Panc1 (cell line): Measurements from ENCODE around the gene CD300A. TPM values are rescaled to one million over a fixed set of nuclear protein-coding genes. Genes with fewer than 3 reads are reported as not detected.

Experiments used
- ATAC-seq: fragments of 200-7000 bp; cut with Tn5 transposase; 2 replicates; pipeline ENCODE4 v1.9.1; 2020; ENCODE audit warnings: mild to moderate bottlenecking, moderate library complexity
- BruUV-seq: library from RNA; stranded (reverse); fragments of 400-500 nt; replicated peaks from 2 replicates; lab custom pipeline; 2021; lab: Mats Ljungman, UMichigan
- CTCF ChIA-PET: fragments of 300-600 bp; sonication (Branson Sonifier 250); formaldehyde crosslinking; loops from one replicate; lab custom pipeline; 2022; ENCODE audit warnings: antibody characterized with exemption; lab: Charles Lee
- POLR2A ChIA-PET: fragments of 300-600 bp; sonication (Branson Sonifier 250); formaldehyde crosslinking; loops from one replicate; lab custom pipeline; 2022; ENCODE audit warnings: antibody characterized with exemption; lab: Charles Lee
- DNase-seq: peaks from one replicate; pipeline ENCODE4 v3.0.0-alpha.2; 2010; ENCODE audit warnings: low read depth, low spot score
- H3K27ac ChIP-seq: 2 replicates; pipeline ENCODE4 v1.5.1; 2011; ENCODE audit warnings: mild to moderate bottlenecking, low read length, inconsistent platforms
- H3K27me3 ChIP-seq: fragments of 200-500 bp; sonication (Bioruptor generic); 2 replicates; pipeline ENCODE4 v1.6.0; 2014; ENCODE audit warnings: low read length, inconsistent platforms; ENCODE audit not compliant: control insufficient read depth, insufficient read depth
- H3K36me3 ChIP-seq: fragments of 200-500 bp; sonication (Bioruptor generic); 2 replicates; pipeline ENCODE4 v1.5.1; 2014; ENCODE audit warnings: inconsistent platforms, mild to moderate bottlenecking, low read length, moderate library complexity; ENCODE audit not compliant: control insufficient read depth, insufficient read depth
- H3K4me1 ChIP-seq: 2 replicates; pipeline ENCODE4 v1.5.1; 2011; ENCODE audit warnings: inconsistent platforms, mild to moderate bottlenecking, low read length, moderate library complexity; ENCODE audit not compliant: control insufficient read depth, insufficient read depth
- H3K4me3 ChIP-seq, 2 experiments: 2 replicates each; pipeline ENCODE4 v1.5.1; 2011 to 2012; ENCODE audit warnings: low read depth in 2 of 2, low read length in 2 of 2, mild to moderate bottlenecking in 2 of 2, inconsistent platforms in 1 of 2, moderate library complexity in 1 of 2
- H3K9me3 ChIP-seq: fragments of 200-500 bp; sonication (Bioruptor generic); 2 replicates; pipeline ENCODE4 v1.5.1; 2014; ENCODE audit warnings: low read depth, mild to moderate bottlenecking, inconsistent platforms, low read length, moderate library complexity; ENCODE audit not compliant: control insufficient read depth, insufficient read depth
- CTCF ChIP-seq: fragments of 450-650 bp; IDR thresholded peaks from 2 replicates; pipeline ENCODE4 v1.5.1; 2017; ENCODE audit warnings: mild to moderate bottlenecking
- POLR2AphosphoS5 ChIP-seq: IDR thresholded peaks from 2 replicates; pipeline ENCODE4 v1.6.1; 2012; ENCODE audit warnings: mild to moderate bottlenecking, low read depth, low read length, moderate library complexity
- REST ChIP-seq, 2 experiments: IDR thresholded peaks; 2 replicates each; pipeline ENCODE4 v1.6.1; 2011 to 2012; ENCODE audit warnings: low read depth in 2 of 2, control low read depth in 1 of 2, low read length in 1 of 2, mild to moderate bottlenecking in 1 of 2, moderate library complexity in 1 of 2; ENCODE audit not compliant: insufficient read depth in 1 of 2
- SIN3A ChIP-seq: IDR thresholded peaks from 2 replicates; pipeline ENCODE4 v1.6.1; 2012; ENCODE audit warnings: low read depth, mild to moderate bottlenecking, low read length, moderate library complexity, borderline replicate concordance; ENCODE audit not compliant: insufficient read depth
- TCF7L2 ChIP-seq: IDR thresholded peaks from 2 replicates; pipeline ENCODE4 v1.6.1; 2011; ENCODE audit warnings: mild to moderate bottlenecking, low read depth, low read length, inconsistent platforms
- in situ Hi-C: cut with HindIII; loops from 2 replicates; pipeline ENCODE4 v1.10.0; 2016; ENCODE audit warnings: low sequenced_read_pairs, low pct_unique_long_range_greater_than_20kb
- intact Hi-C: fragments of 100-400 bp; cut with micrococcal nuclease; formaldehyde crosslinking; loops from one replicate; pipeline ENCODE4 v1.10.0; 2022; ENCODE audit not compliant: unreplicated experiment
- total RNA-seq: library from RNA; stranded (reverse); gene quantifications from one replicate; pipeline ENCODE4 v1.2.1, GENCODE V29; 2021; ENCODE audit not compliant: unreplicated experiment

The CD300A gene
- total RNA-seq, 1 experiment from 2014 or later: 0.21 TPM

GRCh38 chr17:74480290-74480689, 13.9 kb downstream of the CD300A start:
- intact Hi-C loops (no loop called here), in situ Hi-C loops (no loop called here)
- CTCF ChIA-PET: interaction anchor here (0.9 kb wide), 1 partner anchor 113 kb away, joined by 3 read pairs; the partner anchor contains the start of gene GPR142
- no TSS peak for BruUV-seq
- Histone ChIP-seq H3K4me1 (no peaks in the 10 kb centered on the region), H3K9me3 (no peaks in the 10 kb centered on the region), H3K27ac (no peak overlapping the region), H3K27me3 (peaks cover 6% of the 10 kb centered on the region), H3K36me3 (no peaks in the 10 kb centered on the region), H3K4me3 (no peak overlapping the region)
- POLR2A ChIA-PET: interaction anchor here (0.5 kb wide), 1 partner anchor 192 kb away, joined by 8 read pairs; no protein-coding TSS in a partner anchor
- ATAC-seq (no peak; the same call in 1 of the 2 replicates), DNase-seq (no peak)
- no peak for TF ChIP-seq SIN3A
- TF ChIP-seq REST (IDR thresholded peaks at IDR 0.05; ENCODE audit: insufficient read depth in 1 of 2, low read depth in 2 of 2, low read length in 1 of 2): no peak
- no peak for TF ChIP-seq POLR2AphosphoS5
- TF ChIP-seq CTCF: no peak
- no peak for TF ChIP-seq TCF7L2

- no peak for DNase-seq
- ChIA-PET CTCF (no interaction called here), POLR2A (no interaction called here)
Measured at GRCh38 chr17:74481621-74482020, 15.2 kb downstream of the CD300A start.

More at GRCh38 chr17:74481621-74482020, 15.2 kb downstream of the CD300A start:
- no peaks in the 10 kb centered on the region for H3K4me1 ChIP-seq
- H3K36me3 ChIP-seq: no peaks in the 10 kb centered on the region
- no TSS peak for BruUV-seq
- in situ Hi-C loops (no loop called here), intact Hi-C loops (no loop called here)
- no peaks in the 10 kb centered on the region for H3K9me3 ChIP-seq
- TF ChIP-seq CTCF (no peak), REST (IDR thresholded peaks at IDR 0.05; ENCODE audit: insufficient read depth in 1 of 2, low read depth in 2 of 2, low read length in 1 of 2) (no peak), SIN3A (no peak), TCF7L2 (no peak), POLR2AphosphoS5 (no peak)
- no peak overlapping the region for H3K4me3 ChIP-seq
- peaks cover 6% of the 10 kb centered on the region for H3K27me3 ChIP-seq
- no peak overlapping the region for H3K27ac ChIP-seq
- no peak for ATAC-seq
